GM23248 (cell line): ENCODE results near the gene LOXHD1. TPM values are rescaled to one million over a fixed set of nuclear protein-coding genes. Genes with fewer than 3 reads are reported as not detected.

Experiments used
- DNase-seq: peaks from one replicate; pipeline ENCODE4 v3.0.0-alpha.2; 2015
- H2AFZ ChIP-seq: fragments of 200-600 bp; sonication (generic); 2 replicates; pipeline ENCODE4 v1.6.1; 2016; ENCODE audit warnings: antibody characterized with exemption
- H3F3A ChIP-seq: fragments of 200-600 bp; sonication (generic); 2 replicates; pipeline ENCODE4 v1.6.1; 2016; ENCODE audit warnings: mild to moderate bottlenecking, antibody characterized with exemption, mixed run types; ENCODE audit not compliant: insufficient read depth
- H3K27ac ChIP-seq: fragments of 200-600 bp; sonication (generic); 2 replicates; pipeline ENCODE4 v1.5.1; 2016; ENCODE audit warnings: mild to moderate bottlenecking
- H3K27me3 ChIP-seq: fragments of 200-600 bp; sonication (generic); replicated peaks from 2 replicates; pipeline ENCODE4 v1.6.1; 2016; ENCODE audit warnings: mild to moderate bottlenecking; ENCODE audit not compliant: insufficient read depth
- H3K36me3 ChIP-seq: fragments of 200-600 bp; sonication (generic); 2 replicates; pipeline ENCODE4 v1.6.1; 2016; ENCODE audit warnings: low read depth, mild to moderate bottlenecking
- H3K4me1 ChIP-seq: fragments of 200-600 bp; sonication (generic); 2 replicates; pipeline ENCODE4 v1.6.1; 2016; ENCODE audit warnings: mild to moderate bottlenecking; ENCODE audit not compliant: insufficient read depth
- H3K4me2 ChIP-seq: fragments of 200-600 bp; sonication (generic); one replicate; pipeline ENCODE4 v1.6.1; 2016; ENCODE audit warnings: mild to moderate bottlenecking; ENCODE audit not compliant: unreplicated experiment
- H3K4me3 ChIP-seq: fragments of 200-600 bp; sonication (generic); 2 replicates; pipeline ENCODE4 v1.5.1; 2016; ENCODE audit warnings: mild to moderate bottlenecking
- H3K79me2 ChIP-seq: fragments of 200-600 bp; sonication (generic); 2 replicates; pipeline ENCODE4 v1.6.1; 2016; ENCODE audit warnings: mild to moderate bottlenecking; ENCODE audit not compliant: insufficient read depth
- H3K9ac ChIP-seq: fragments of 200-600 bp; sonication (generic); 2 replicates; pipeline ENCODE4 v1.6.1; 2016; ENCODE audit warnings: mild to moderate bottlenecking
- H3K9me2 ChIP-seq: fragments of 200-600 bp; sonication (generic); 2 replicates; pipeline ENCODE4 v1.6.1; 2016; ENCODE audit warnings: mixed run types, mild to moderate bottlenecking, moderate library complexity; ENCODE audit not compliant: insufficient read depth
- H3K9me3 ChIP-seq: fragments of 200-600 bp; sonication (generic); one replicate; pipeline ENCODE4 v1.6.1; 2017; ENCODE audit warnings: low read depth
- H4K20me1 ChIP-seq: fragments of 200-600 bp; sonication (generic); 2 replicates; pipeline ENCODE4 v1.6.0; 2016; ENCODE audit not compliant: insufficient read depth
- EZH2 ChIP-seq: fragments of 200-600 bp; sonication (generic); IDR thresholded peaks from 2 replicates; pipeline ENCODE4 v1.6.1; 2018; ENCODE audit warnings: antibody characterized with exemption, mild to moderate bottlenecking; ENCODE audit not compliant: insufficient read depth, poor library complexity, severe bottlenecking
- EZH2phosphoT487 ChIP-seq: fragments of 200-600 bp; sonication (generic); IDR thresholded peaks from 2 replicates; pipeline ENCODE4 v1.6.1; 2018; ENCODE audit warnings: antibody characterized with exemption, moderate library complexity, mild to moderate bottlenecking, low read depth; ENCODE audit not compliant: insufficient read depth
- WGBS, 2 experiments: methylation state at CpG; one replicate each; pipeline ENCODE4 v1.1.6; 2015 to 2017; ENCODE audit warnings: low lambda C conversion rate in 2 of 2, low coverage in 1 of 2; ENCODE audit errors: missing lambda C conversion rate in 2 of 2; 5-methylcytosine and 5-hydroxymethylcytosine counted together
- in situ Hi-C: fragments of 300-500 bp; cut with MboI; formaldehyde crosslinking; loops from 2 replicates; pipeline ENCODE4 v1.15.0; 2020
- polyA plus RNA-seq: library from polyadenylated mRNA; unstranded; fragments of >200 nt; fragmentation: Nextera tagmentation; extraction: Ambion mirVana; gene quantifications from 2 replicates; pipeline ENCODE4 v1.2.1, GENCODE V29; 2016
- total RNA-seq: library from RNA; depleted of rRNA; stranded (reverse); fragments of >200 nt; shearing (Covaris generic); gene quantifications from 2 replicates; pipeline ENCODE4 v1.2.3, GENCODE V29; 2014

LOXHD1 gene
- total and polyA plus RNA-seq, 2 experiments from 2014 or later, result not detected

DNA sequence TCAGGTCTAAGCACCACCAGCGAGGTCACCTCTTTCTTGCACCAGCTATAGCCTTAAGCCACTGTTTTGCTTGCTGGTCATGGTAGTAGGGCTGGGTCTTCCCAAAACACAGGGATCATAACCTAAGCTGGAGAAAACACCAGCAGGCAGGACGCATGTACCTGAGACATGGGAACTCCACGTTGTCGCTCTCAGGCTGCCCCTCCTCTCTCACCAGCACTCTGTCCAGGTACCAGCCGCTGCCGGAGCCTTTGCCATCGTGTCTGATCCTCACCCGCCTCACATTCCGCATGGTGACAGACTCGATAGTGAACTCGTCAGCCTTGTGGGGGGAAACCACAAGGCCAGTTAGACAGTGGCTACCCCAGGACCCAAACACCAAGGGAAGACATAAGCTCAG, 79.5 kb downstream of the LOXHD1 start:
- no peak overlapping the region for H3K27ac ChIP-seq
- H3F3A ChIP-seq, result no peaks in the 10 kb centered on the region
- no peak overlapping the region for H2AFZ ChIP-seq
- no peaks in the 10 kb centered on the region for H4K20me1 ChIP-seq
- H3K36me3 ChIP-seq, result no peaks in the 10 kb centered on the region
- H3K4me3 ChIP-seq, result no peak overlapping the region
- TF ChIP-seq EZH2phosphoT487 (no peak), EZH2 (no peak)
- H3K9ac ChIP-seq, result no peak overlapping the region
- WGBS, 2 experiments, result 40 to 45% methylated on average over 11 of the region's 11 CpGs
- H3K4me2 ChIP-seq, result no peak overlapping the region
- in situ Hi-C loops, result no loop called here
- DNase-seq, result no peak
- H3K27me3 ChIP-seq, result no peaks in the 10 kb centered on the region
- H3K4me1 ChIP-seq, result no peaks in the 10 kb centered on the region
- H3K9me2 ChIP-seq, result no peaks in the 10 kb centered on the region
- H3K9me3 ChIP-seq, result no peaks in the 10 kb centered on the region
- H3K79me2 ChIP-seq, result no peaks in the 10 kb centered on the region

DNA sequence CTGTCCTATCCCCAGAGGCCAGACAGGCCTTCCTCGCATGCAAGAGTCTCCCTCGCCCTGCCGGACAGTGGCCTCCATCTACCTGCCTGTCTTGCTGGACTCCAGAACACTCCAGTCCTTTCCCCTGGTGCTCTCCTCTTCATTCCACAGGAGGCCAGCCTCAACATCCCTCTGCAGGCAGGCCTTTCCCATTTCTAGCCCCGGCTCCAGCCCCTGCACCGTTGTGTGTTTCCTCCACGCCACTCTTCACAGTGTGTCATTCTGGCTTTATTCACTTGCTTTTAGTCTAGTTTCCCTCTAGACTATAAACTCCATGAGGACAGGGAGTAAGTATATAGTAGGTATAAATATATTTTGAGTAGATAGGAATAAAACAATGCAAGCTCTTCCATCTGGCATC, 81.2 kb downstream of the LOXHD1 start:
- Histone ChIP-seq H3K9ac (no peak overlapping the region), H4K20me1 (no peaks in the 10 kb centered on the region), H3F3A (no peaks in the 10 kb centered on the region), H3K79me2 (no peaks in the 10 kb centered on the region), H3K4me1 (no peaks in the 10 kb centered on the region), H3K9me2 (no peaks in the 10 kb centered on the region), H3K27me3 (no peaks in the 10 kb centered on the region; the same call in 1 of the 2 replicates), H2AFZ (no peak overlapping the region), H3K27ac (no peak overlapping the region), H3K4me2 (no peak overlapping the region), H3K9me3 (no peaks in the 10 kb centered on the region), H3K4me3 (no peak overlapping the region), H3K36me3 (no peaks in the 10 kb centered on the region)
- TF ChIP-seq EZH2phosphoT487 (no peak), EZH2 (no peak)
- no peak for DNase-seq
- 38% methylated on average over 6 of the region's 6 CpGs for WGBS, 2 experiments
- in situ Hi-C loops, result no loop called here

DNA sequence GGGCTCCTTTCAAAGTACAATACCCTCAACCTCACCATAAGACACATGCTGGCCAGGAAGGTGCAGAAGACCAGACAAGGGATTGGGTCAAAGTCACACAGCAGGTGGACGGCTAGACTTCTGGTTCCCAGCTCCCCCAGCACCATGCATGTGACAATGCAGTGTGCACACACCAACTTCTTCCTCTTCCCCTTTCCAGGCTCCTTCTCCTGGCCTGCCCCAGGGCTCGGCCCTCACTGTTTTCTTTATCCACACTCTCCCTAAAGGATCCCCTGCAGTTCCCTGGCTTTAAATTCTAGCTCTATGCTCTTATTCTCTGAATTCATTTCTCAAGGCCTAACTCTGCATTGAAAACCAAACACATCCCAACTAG, 82.3 kb downstream of the LOXHD1 start:
- no peak for DNase-seq

DNA sequence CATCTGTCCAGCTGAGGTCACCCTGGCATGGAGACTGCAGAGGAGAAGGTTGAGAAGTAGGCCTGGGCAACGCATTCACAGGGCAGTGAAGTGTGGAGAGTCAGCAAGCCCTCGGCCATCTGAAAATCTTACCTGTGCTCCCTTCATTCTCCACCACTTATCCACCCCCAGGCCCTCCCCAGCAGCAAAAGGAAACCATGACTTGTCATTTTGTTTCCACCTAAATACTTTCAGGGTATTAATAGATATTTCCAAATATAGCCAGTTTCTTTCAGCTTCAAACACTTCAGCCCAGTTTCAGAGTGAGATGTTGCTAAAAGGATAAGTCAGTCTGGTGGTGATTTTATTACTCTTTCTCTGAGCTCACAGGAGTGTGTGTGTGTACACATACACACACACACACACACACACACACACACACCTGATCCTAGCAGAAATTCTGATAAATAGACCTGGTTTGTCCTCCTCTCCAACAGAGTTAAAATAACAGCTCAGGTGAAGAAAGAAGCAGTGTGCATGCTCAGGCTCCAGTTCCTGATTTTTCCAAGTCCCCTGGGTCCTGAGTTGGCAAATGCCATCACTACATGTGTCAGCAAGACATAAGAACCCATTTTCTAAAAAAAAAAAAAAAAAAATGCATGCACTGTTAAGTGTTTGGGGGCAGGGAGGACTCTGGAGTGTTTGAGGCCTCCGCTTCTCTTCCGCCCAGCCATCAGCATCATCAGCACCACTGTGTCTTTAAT, 82.8 kb downstream of the LOXHD1 start:
- Histone ChIP-seq H3K4me2 (no peak overlapping the region), H3K79me2 (no peaks in the 10 kb centered on the region), H3K9ac (no peak overlapping the region), H3K9me3 (no peaks in the 10 kb centered on the region), H2AFZ (no peak overlapping the region), H3K27me3 (no peaks in the 10 kb centered on the region; the same call in 1 of the 2 replicates), H3K9me2 (no peaks in the 10 kb centered on the region), H3K27ac (no peak overlapping the region), H3K36me3 (no peaks in the 10 kb centered on the region), H3K4me1 (no peaks in the 10 kb centered on the region), H4K20me1 (no peaks in the 10 kb centered on the region), H3F3A (no peaks in the 10 kb centered on the region), H3K4me3 (no peak overlapping the region)
- DNase-seq, result no peak
- TF ChIP-seq EZH2phosphoT487 (no peak), EZH2 (no peak)
- WGBS, 2 experiments, result 22 to 28% methylated on average over 4 of the region's 4 CpGs
- in situ Hi-C loops, result no loop called here

More for the DNA sequence above, 82.3 kb downstream of the LOXHD1 start:
- Histone ChIP-seq H3K4me3 (no peak overlapping the region), H3K79me2 (no peaks in the 10 kb centered on the region), H3K9ac (no peak overlapping the region), H2AFZ (no peak overlapping the region), H3K27ac (no peak overlapping the region), H3K27me3 (no peaks in the 10 kb centered on the region; the same call in 1 of the 2 replicates), H3K4me2 (no peak overlapping the region), H3F3A (no peaks in the 10 kb centered on the region), H3K9me2 (no peaks in the 10 kb centered on the region), H3K4me1 (no peaks in the 10 kb centered on the region), H4K20me1 (no peaks in the 10 kb centered on the region), H3K9me3 (no peaks in the 10 kb centered on the region), H3K36me3 (no peaks in the 10 kb centered on the region)
- in situ Hi-C loops, result no loop called here
- no peak for TF ChIP-seq EZH2phosphoT487
- no peak for TF ChIP-seq EZH2
- WGBS, 2 experiments, result 20 to 23% methylated on average over 2 of the region's 2 CpGs
